HepG2 (cell line): ENCODE measurements around the gene SMAD7. TPM values are rescaled to one million over a fixed set of nuclear protein-coding genes. Genes with fewer than 3 reads are reported as not detected.

Experiments
- ARNT2 ChIP-seq: sonication (generic); formaldehyde crosslinking; IDR thresholded peaks from 2 replicates; pipeline ENCODE4 v1.8.0; 2022; ENCODE audit warnings: mild to moderate bottlenecking, low read depth, missing genetic modification reagents, moderate library complexity
- ATF3 ChIP-seq: sonication (generic); formaldehyde crosslinking; IDR thresholded peaks from 2 replicates; pipeline ENCODE4 v1.4.0; 2020; ENCODE audit warnings: missing genetic modification reagents
- CBX5 ChIP-seq: sonication (generic); formaldehyde crosslinking; IDR thresholded peaks from 2 replicates; pipeline ENCODE4 v1.4.0; 2020; ENCODE audit warnings: missing genetic modification reagents, borderline replicate concordance
- CEBPB ChIP-seq: IDR thresholded peaks from 2 replicates; pipeline ENCODE4 v1.6.1; 2011; ENCODE audit warnings: low read depth, low read length, improper control_type of control experiment, borderline replicate concordance
- CEBPG ChIP-seq: IDR thresholded peaks from 2 replicates; pipeline ENCODE4 v1.6.1; 2016
- CTCF ChIP-seq: sonication (generic); formaldehyde crosslinking; IDR thresholded peaks from 2 replicates; pipeline ENCODE4 v1.5.0; 2020; ENCODE audit warnings: mild to moderate bottlenecking, missing genetic modification reagents, moderate library complexity
- EP300 ChIP-seq, 3 experiments: sonication (generic) in 1 of 3; formaldehyde crosslinking in 1 of 3; IDR thresholded peaks; 2 replicates each; pipeline versions ENCODE4 v1.5.1 to v1.6.1; 2011 to 2020; ENCODE audit warnings: low read depth in 2 of 3, low read length in 2 of 3, borderline replicate concordance in 1 of 3, improper control_type of control experiment in 1 of 3, mild to moderate bottlenecking in 1 of 3, missing genetic modification reagents in 1 of 3, moderate library complexity in 1 of 3
- MAX ChIP-seq: IDR thresholded peaks from 2 replicates; pipeline ENCODE4 v1.6.1; 2012; ENCODE audit warnings: inconsistent platforms
- NR0B2 ChIP-seq: sonication (generic); formaldehyde crosslinking; IDR thresholded peaks from 2 replicates; pipeline ENCODE4 v1.4.0; 2020; ENCODE audit warnings: mild to moderate bottlenecking, missing genetic modification reagents
- RAD21 ChIP-seq: fragments of 450-650 bp; formaldehyde crosslinking; IDR thresholded peaks from 2 replicates; pipeline ENCODE4 v1.5.0; 2020; ENCODE audit warnings: mild to moderate bottlenecking
- SIX1 ChIP-seq: sonication (generic); formaldehyde crosslinking; IDR thresholded peaks from 2 replicates; pipeline ENCODE4 v1.4.0; 2020; ENCODE audit warnings: missing genetic modification reagents, borderline replicate concordance
- SKI ChIP-seq: fragments of 450-650 bp; IDR thresholded peaks from one replicate; pipeline ENCODE4 v1.6.1; 2018; ENCODE audit warnings: mild to moderate bottlenecking; ENCODE audit not compliant: partially characterized antibody
- SOX13 ChIP-seq, 3 experiments: fragments of 450-650 bp in 1 of 3; sonication (generic) in 1 of 3; formaldehyde crosslinking in 1 of 3; IDR thresholded peaks in 2 of 3; conservative IDR thresholded peaks in 1 of 3; 2 replicates each; pipeline versions ENCODE4 v1.5.0 to v1.6.1; 2016 to 2020; ENCODE audit warnings: antibody characterized with exemption in 1 of 3, mild to moderate bottlenecking in 1 of 3, missing compliant biosample characterization in 1 of 3, missing genetic modification reagents in 1 of 3, moderate library complexity in 1 of 3
- SOX5 ChIP-seq: IDR thresholded peaks from 2 replicates; pipeline ENCODE4 v1.6.1; 2016; ENCODE audit warnings: borderline replicate concordance
- STAG1 ChIP-seq: sonication (generic); formaldehyde crosslinking; IDR thresholded peaks from 2 replicates; pipeline ENCODE4 v1.4.0; 2020; ENCODE audit warnings: missing genetic modification reagents
- USF2 ChIP-seq, 2 experiments: sonication (generic) in 1 of 2; formaldehyde crosslinking in 1 of 2; IDR thresholded peaks; 2 replicates each; pipeline versions ENCODE4 v1.5.1 to v1.6.1; 2011 to 2020; ENCODE audit warnings: borderline replicate concordance in 1 of 2, low read depth in 1 of 2, low read length in 1 of 2, mild to moderate bottlenecking in 1 of 2, missing genetic modification reagents in 1 of 2, moderate library complexity in 1 of 2
- ZFY ChIP-seq: sonication (generic); formaldehyde crosslinking; IDR thresholded peaks from 2 replicates; pipeline ENCODE4 v1.4.0; 2020; ENCODE audit warnings: missing genetic modification reagents
- ZNF282 ChIP-seq: fragments of 450-650 bp; IDR thresholded peaks from 2 replicates; pipeline ENCODE4 v1.6.1; 2018; ENCODE audit not compliant: partially characterized antibody
- ZNF362 ChIP-seq: sonication (generic); formaldehyde crosslinking; IDR thresholded peaks from 2 replicates; pipeline ENCODE4 v1.4.0; 2020; ENCODE audit warnings: missing genetic modification reagents, mild to moderate bottlenecking, borderline replicate concordance
- ZSCAN25 ChIP-seq: sonication (generic); formaldehyde crosslinking; IDR thresholded peaks from 2 replicates; pipeline ENCODE4 v1.8.0; 2022; ENCODE audit warnings: mild to moderate bottlenecking, missing genetic modification reagents
- polyA plus RNA-seq, 8 experiments: library from polyadenylated mRNA; depleted of rRNA in 3 of 8; stranded (reverse) in 7 of 8; unstranded in 1 of 8; fragments of >200 nt; fragmentation: Illumina TruSeq in 4 of 8; extraction: Trizol in 4 of 8; gene quantifications; 2 replicates each; pipeline versions ENCODE4 v1.2.1 to v1.2.3, GENCODE V29; 2011 to 2016; ENCODE audit warnings: low read depth in 4 of 8, missing spikeins in 1 of 8, mixed read lengths in 1 of 8; ENCODE audit not compliant: insufficient read depth in 1 of 8
- total RNA-seq, 5 experiments: library from RNA; depleted of rRNA; stranded (reverse); fragments of >200 nt; fragmentation: Illumina TruSeq; extraction: Trizol; gene quantifications; 2 replicates each; pipeline ENCODE4 v1.2.3, GENCODE V29; 2016; ENCODE audit warnings: low read depth in 1 of 5

SMAD7 gene
- total and polyA plus RNA-seq, 2 of the 13 experiments (the other 11 are each of a cell fraction or from before 2014, with no cell fraction given): 17.4 to 24.7 TPM

- TF ChIP-seq CTCF (peak; percentile 27; the same call in 1 of the 2 replicates), SKI (peak; percentile 92), ATF3 (CRISPR knock-in tag) (0 out of 2 replicates have a peak, but pooled peaks have one; percentile 22), CBX5 (CRISPR knock-in tag) (no peak), CEBPB (peak; percentile 39; the same call in 1 of the 2 replicates), MAX (peak; percentile 67), SOX13 (IDR thresholded peaks at IDR 0.05) (no peak; the same call in 1 of the 2 replicates), SOX13 (CRISPR knock-in tag; conservative IDR thresholded peaks at IDR 0.05 in 1 of 2, IDR thresholded peaks at IDR 0.05 in 1 of 2) (0 out of 4 replicates have a peak, but pooled peaks of 1 of the 2 experiments have one; percentile 22), ARNT2 (CRISPR knock-in tag) (peak; percentile 52; the same call in 1 of the 2 replicates), RAD21 (CRISPR knock-in tag) (peak; percentile 54; the same call in 1 of the 2 replicates), ZNF282 (no peak), EP300 (IDR thresholded peaks at IDR 0.05; ENCODE audit: low read depth in 2 of 2, low read length in 2 of 2) (peak in 1 of 2 experiments; percentile 20; a peak in 1 of 4 replicates), EP300 (CRISPR knock-in tag; IDR thresholded peaks at IDR 0.05; ENCODE audit: borderline replicate concordance) (no peak), ZFY (CRISPR knock-in tag) (peak; percentile 32; the same call in 1 of the 2 replicates), STAG1 (CRISPR knock-in tag) (peak; percentile 10; the same call in 1 of the 2 replicates), ZNF362 (CRISPR knock-in tag) (peak; percentile 87), CEBPG (CRISPR knock-in tag) (peak; percentile 30; the same call in 1 of the 2 replicates), ZSCAN25 (CRISPR knock-in tag) (peak; percentile 31; the same call in 1 of the 2 replicates), USF2 (IDR thresholded peaks at IDR 0.05; ENCODE audit: low read depth, low read length) (peak; percentile 55), USF2 (CRISPR knock-in tag; IDR thresholded peaks at IDR 0.05; ENCODE audit: borderline replicate concordance) (peak; percentile 57; the same call in 1 of the 2 replicates), SIX1 (CRISPR knock-in tag) (peak; percentile 50; the same call in 1 of the 2 replicates), SOX5 (0 out of 2 replicates have a peak, but pooled peaks have one; percentile 10), NR0B2 (CRISPR knock-in tag) (peak; percentile 10; the same call in 1 of the 2 replicates)
Observed at GRCh38 chr18:48951448-48952286, 902 bp upstream of the SMAD7 start (continued).
